HG03439 (cell line): ENCODE results near the gene DNAI4.
"Not testable (repeated sequence)": the region's sequence is repeated elsewhere in the genome, so short reads cannot be mapped to it uniquely, and the experiment has no call there.

ENCODE experiments used
- ATAC-seq: cut with Tn5 transposase; IDR thresholded peaks from one replicate; pipeline ENCODE4 v1.9.1; 2021; ENCODE audit warnings: mild to moderate bottlenecking, moderate library complexity; ENCODE audit not compliant: unreplicated experiment

The DNAI4 gene

GRCh38 chr1:66929999-66930822 lies 5.6 kb upstream of the DNAI4 start:
- ATAC-seq, result peak; percentile 69

- no peak for ATAC-seq
Measured at GRCh38 chr1:66929691-66929998, 5.0 kb upstream of the DNAI4 start.

- no peak for ATAC-seq
Measured at GRCh38 chr1:66929146-66929688, 4.6 kb upstream of the DNAI4 start.

GRCh38 chr1:66927528-66927927 lies 2.9 kb upstream of the DNAI4 start:
- ATAC-seq, result no peak

- no peak for ATAC-seq
Measured at GRCh38 chr1:66925944-66926343, 1.3 kb upstream of the DNAI4 start.

GRCh38 chr1:66925558-66925910 lies 878 bp upstream of the DNAI4 start:
- peak; percentile 1 for ATAC-seq

- no peak for ATAC-seq
Measured at GRCh38 chr1:66920543-66920942, 4.1 kb downstream of the DNAI4 start.

- ATAC-seq, result no peak
Measured at GRCh38 chr1:66919828-66920227, 4.8 kb downstream of the DNAI4 start.

- no peak for ATAC-seq
Measured at GRCh38 chr1:66919063-66919462, 5.6 kb downstream of the DNAI4 start.

- no peak for ATAC-seq
Measured at GRCh38 chr1:66917476-66917875, 7.2 kb downstream of the DNAI4 start.

GRCh38 chr1:66916320-66916719 lies 8.3 kb downstream of the DNAI4 start:
- ATAC-seq, result no peak

GRCh38 chr1:66915203-66915602 lies 9.5 kb downstream of the DNAI4 start:
- ATAC-seq, result not testable (repeated sequence)

GRCh38 chr1:66893712-66894111 lies 30.9 kb downstream of the DNAI4 start:
- no peak for ATAC-seq

- ATAC-seq, result no peak
Measured at GRCh38 chr1:66890621-66891020, 34.0 kb downstream of the DNAI4 start.

- no peak for ATAC-seq
Measured at GRCh38 chr1:66889030-66889429, 35.6 kb downstream of the DNAI4 start.

GRCh38 chr1:66876664-66877063 lies 48.0 kb downstream of the DNAI4 start:
- ATAC-seq, result no peak

GRCh38 chr1:66873111-66873510 lies 51.5 kb downstream of the DNAI4 start:
- no peak for ATAC-seq

GRCh38 chr1:66872024-66872423 lies 52.6 kb downstream of the DNAI4 start:
- not testable (repeated sequence) for ATAC-seq

GRCh38 chr1:66867501-66867900 lies 57.2 kb downstream of the DNAI4 start:
- no peak for ATAC-seq

- no peak for ATAC-seq
Measured at GRCh38 chr1:66860529-66860928, 64.1 kb downstream of the DNAI4 start.

GRCh38 chr1:66853379-66853778 lies 71.3 kb downstream of the DNAI4 start:
- no peak for ATAC-seq

GRCh38 chr1:66852870-66853269 lies 71.8 kb downstream of the DNAI4 start:
- peak; percentile 63 for ATAC-seq

- ATAC-seq, result no peak
Measured at GRCh38 chr1:66850989-66851388, 73.7 kb downstream of the DNAI4 start.
